HG03565 (cell line): Measurements from ENCODE around the gene SYNE1.
"Not testable (repeated sequence)": the region's sequence is repeated elsewhere in the genome, so short reads cannot be mapped to it uniquely, and the experiment has no call there.

Experiments
- ATAC-seq: cut with Tn5 transposase; IDR thresholded peaks from one replicate; pipeline ENCODE4 v1.9.1; 2021; ENCODE audit warnings: mild to moderate bottlenecking, moderate library complexity; ENCODE audit not compliant: unreplicated experiment

SYNE1 gene

GRCh38 chr6:152441902-152442301 is 195.3 kb downstream of the SYNE1 start:
- ATAC-seq, result no peak

- no peak for ATAC-seq
Observed at GRCh38 chr6:152435816-152436215, 201.3 kb downstream of the SYNE1 start.

- ATAC-seq, result no peak
Observed at GRCh38 chr6:152432758-152433157, 204.4 kb downstream of the SYNE1 start.

- no peak for ATAC-seq
Observed at GRCh38 chr6:152428126-152428525, 209.0 kb downstream of the SYNE1 start.

GRCh38 chr6:152426276-152426675 is 210.9 kb downstream of the SYNE1 start:
- no peak for ATAC-seq

- ATAC-seq, result peak; percentile 42
Observed at GRCh38 chr6:152423216-152424103, 213.7 kb downstream of the SYNE1 start.

GRCh38 chr6:152421496-152421895 is 215.7 kb downstream of the SYNE1 start:
- ATAC-seq, result not testable (repeated sequence)

- ATAC-seq, result no peak
Observed at GRCh38 chr6:152420696-152421095, 216.5 kb downstream of the SYNE1 start.

- no peak for ATAC-seq
Observed at GRCh38 chr6:152418551-152418950, 218.6 kb downstream of the SYNE1 start.

GRCh38 chr6:152416652-152417051 is 220.5 kb downstream of the SYNE1 start:
- no peak for ATAC-seq

- no peak for ATAC-seq
Observed at GRCh38 chr6:152404936-152405595, 232.1 kb downstream of the SYNE1 start.

GRCh38 chr6:152404086-152404857 is 232.9 kb downstream of the SYNE1 start:
- no peak for ATAC-seq

- ATAC-seq, result no peak
Observed at GRCh38 chr6:152402791-152403190, 234.4 kb downstream of the SYNE1 start.

- no peak for ATAC-seq
Observed at GRCh38 chr6:152401978-152402377, 235.2 kb downstream of the SYNE1 start.

GRCh38 chr6:152399399-152399798 is 237.8 kb downstream of the SYNE1 start:
- no peak for ATAC-seq

GRCh38 chr6:152398993-152399392 is 238.2 kb downstream of the SYNE1 start:
- ATAC-seq, result no peak

- no peak for ATAC-seq
Observed at GRCh38 chr6:152398316-152398715, 238.8 kb downstream of the SYNE1 start.

GRCh38 chr6:152394303-152394702 is 242.9 kb downstream of the SYNE1 start:
- no peak for ATAC-seq

- ATAC-seq, result no peak
Observed at GRCh38 chr6:152391179-152391880, 245.8 kb downstream of the SYNE1 start.

GRCh38 chr6:152387091-152387490 is 250.1 kb downstream of the SYNE1 start:
- no peak for ATAC-seq

- no peak for ATAC-seq
Observed at GRCh38 chr6:152386131-152386530, 251.0 kb downstream of the SYNE1 start.
